ENCODE results near the gene RHEBL1. TPM values are rescaled to one million over a fixed set of nuclear protein-coding genes. Genes with fewer than 3 reads are reported as not detected.

The RHEBL1 gene
- total RNA-seq, 1 experiment from 2014 or later = 9.0 TPM

DNA sequence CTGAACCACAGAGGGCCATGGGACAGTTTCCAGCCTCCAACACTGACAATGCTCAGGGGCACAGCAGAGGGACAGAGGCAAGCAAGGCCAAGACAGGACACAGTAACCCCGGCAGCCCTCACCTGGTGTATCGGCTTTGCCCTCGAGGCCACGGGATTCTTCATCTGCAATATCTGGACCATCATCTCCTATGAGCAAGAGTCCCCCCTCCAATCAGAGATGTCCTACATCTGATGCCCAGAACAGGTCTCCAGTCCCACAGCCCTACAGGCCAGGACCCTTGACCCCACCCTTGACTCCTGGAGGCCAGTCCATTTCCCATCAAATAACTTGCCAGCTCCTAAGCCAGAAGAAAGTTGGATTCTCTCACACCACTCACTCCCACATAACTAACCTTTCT is 26.5 kb downstream of the RHEBL1 start:
- Mint-ChIP-seq H3K4me1 (no peaks in the 10 kb centered on the region), H3K4me3 (no peak overlapping the region), H3K27me3 (ENCODE audit: low read depth) (no peaks in the 10 kb centered on the region), H3K27ac (no peak overlapping the region), H3K9me3 (no peaks in the 10 kb centered on the region), H3K36me3 (peaks cover 77% of the 10 kb centered on the region)
- no peak for TF ChIP-seq FOXP1 (CRISPR knock-in tag; IDR thresholded peaks at IDR 0.05; ENCODE audit: borderline replicate concordance)
- no peak for TF ChIP-seq RELA (CRISPR knock-in tag; IDR thresholded peaks at IDR 0.05; ENCODE audit: borderline replicate concordance)
- TF ChIP-seq EMX1 (CRISPR knock-in tag; IDR thresholded peaks at IDR 0.05) = no peak
- TF ChIP-seq CBFB (CRISPR knock-in tag; IDR thresholded peaks at IDR 0.05; ENCODE audit: low read depth) = no peak
- TF ChIP-seq, protein P1, sequence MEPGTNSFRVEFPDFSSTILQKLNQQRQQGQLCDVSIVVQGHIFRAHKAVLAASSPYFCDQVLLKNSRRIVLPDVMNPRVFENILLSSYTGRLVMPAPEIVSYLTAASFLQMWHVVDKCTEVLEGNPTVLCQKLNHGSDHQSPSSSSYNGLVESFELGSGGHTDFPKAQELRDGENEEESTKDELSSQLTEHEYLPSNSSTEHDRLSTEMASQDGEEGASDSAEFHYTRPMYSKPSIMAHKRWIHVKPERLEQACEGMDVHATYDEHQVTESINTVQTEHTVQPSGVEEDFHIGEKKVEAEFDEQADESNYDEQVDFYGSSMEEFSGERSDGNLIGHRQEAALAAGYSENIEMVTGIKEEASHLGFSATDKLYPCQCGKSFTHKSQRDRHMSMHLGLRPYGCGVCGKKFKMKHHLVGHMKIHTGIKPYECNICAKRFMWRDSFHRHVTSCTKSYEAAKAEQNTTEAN (CRISPR knock-in tag; IDR thresholded peaks at IDR 0.05) = no peak
- TF ChIP-seq, protein P2, sequence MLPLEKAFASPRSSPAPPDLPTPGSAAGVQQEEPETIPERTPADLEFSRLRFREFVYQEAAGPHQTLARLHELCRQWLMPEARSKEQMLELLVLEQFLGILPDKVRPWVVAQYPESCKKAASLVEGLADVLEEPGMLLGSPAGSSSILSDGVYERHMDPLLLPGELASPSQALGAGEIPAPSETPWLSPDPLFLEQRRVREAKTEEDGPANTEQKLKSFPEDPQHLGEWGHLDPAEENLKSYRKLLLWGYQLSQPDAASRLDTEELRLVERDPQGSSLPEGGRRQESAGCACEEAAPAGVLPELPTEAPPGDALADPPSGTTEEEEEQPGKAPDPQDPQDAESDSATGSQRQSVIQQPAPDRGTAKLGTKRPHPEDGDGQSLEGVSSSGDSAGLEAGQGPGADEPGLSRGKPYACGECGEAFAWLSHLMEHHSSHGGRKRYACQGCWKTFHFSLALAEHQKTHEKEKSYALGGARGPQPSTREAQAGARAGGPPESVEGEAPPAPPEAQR (CRISPR knock-in tag; IDR thresholded peaks at IDR 0.05) = no peak
- TF ChIP-seq GTF2I (CRISPR knock-in tag; conservative IDR thresholded peaks at IDR 0.05) = no peak
- TF ChIP-seq, protein P3, sequence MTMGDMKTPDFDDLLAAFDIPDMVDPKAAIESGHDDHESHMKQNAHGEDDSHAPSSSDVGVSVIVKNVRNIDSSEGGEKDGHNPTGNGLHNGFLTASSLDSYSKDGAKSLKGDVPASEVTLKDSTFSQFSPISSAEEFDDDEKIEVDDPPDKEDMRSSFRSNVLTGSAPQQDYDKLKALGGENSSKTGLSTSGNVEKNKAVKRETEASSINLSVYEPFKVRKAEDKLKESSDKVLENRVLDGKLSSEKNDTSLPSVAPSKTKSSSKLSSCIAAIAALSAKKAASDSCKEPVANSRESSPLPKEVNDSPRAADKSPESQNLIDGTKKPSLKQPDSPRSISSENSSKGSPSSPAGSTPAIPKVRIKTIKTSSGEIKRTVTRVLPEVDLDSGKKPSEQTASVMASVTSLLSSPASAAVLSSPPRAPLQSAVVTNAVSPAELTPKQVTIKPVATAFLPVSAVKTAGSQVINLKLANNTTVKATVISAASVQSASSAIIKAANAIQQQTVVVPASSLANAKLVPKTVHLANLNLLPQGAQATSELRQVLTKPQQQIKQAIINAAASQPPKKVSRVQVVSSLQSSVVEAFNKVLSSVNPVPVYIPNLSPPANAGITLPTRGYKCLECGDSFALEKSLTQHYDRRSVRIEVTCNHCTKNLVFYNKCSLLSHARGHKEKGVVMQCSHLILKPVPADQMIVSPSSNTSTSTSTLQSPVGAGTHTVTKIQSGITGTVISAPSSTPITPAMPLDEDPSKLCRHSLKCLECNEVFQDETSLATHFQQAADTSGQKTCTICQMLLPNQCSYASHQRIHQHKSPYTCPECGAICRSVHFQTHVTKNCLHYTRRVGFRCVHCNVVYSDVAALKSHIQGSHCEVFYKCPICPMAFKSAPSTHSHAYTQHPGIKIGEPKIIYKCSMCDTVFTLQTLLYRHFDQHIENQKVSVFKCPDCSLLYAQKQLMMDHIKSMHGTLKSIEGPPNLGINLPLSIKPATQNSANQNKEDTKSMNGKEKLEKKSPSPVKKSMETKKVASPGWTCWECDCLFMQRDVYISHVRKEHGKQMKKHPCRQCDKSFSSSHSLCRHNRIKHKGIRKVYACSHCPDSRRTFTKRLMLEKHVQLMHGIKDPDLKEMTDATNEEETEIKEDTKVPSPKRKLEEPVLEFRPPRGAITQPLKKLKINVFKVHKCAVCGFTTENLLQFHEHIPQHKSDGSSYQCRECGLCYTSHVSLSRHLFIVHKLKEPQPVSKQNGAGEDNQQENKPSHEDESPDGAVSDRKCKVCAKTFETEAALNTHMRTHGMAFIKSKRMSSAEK (CRISPR knock-in tag; IDR thresholded peaks at IDR 0.05; ENCODE audit: borderline replicate concordance) = no peak
- POLR2A ChIA-PET = interaction anchor here (1.2 to 1.6 kb wide), 3 partner anchors 10 to 13 kb away, joined by 3 read pairs; no protein-coding TSS in a partner anchor
- no peak for ATAC-seq
- CTCF ChIA-PET = interaction anchor here (0.6 to 2.6 kb wide), 28 partner anchors 9 to 189 kb away, joined by 3 to 37 read pairs (median 4); partner anchors contain the start of genes DDN, KMT2D, PRKAG1 and RND1
- no peak for DNase-seq (ENCODE audit: low spot score)

- Mint-ChIP-seq H3K4me3 (no peak overlapping the region), H3K4me1 (no peaks in the 10 kb centered on the region), H3K27ac (no peak overlapping the region), H3K27me3 (ENCODE audit: low read depth) (no peaks in the 10 kb centered on the region), H3K36me3 (peaks cover 74% of the 10 kb centered on the region), H3K9me3 (no peaks in the 10 kb centered on the region)
- TF ChIP-seq, protein P4, sequence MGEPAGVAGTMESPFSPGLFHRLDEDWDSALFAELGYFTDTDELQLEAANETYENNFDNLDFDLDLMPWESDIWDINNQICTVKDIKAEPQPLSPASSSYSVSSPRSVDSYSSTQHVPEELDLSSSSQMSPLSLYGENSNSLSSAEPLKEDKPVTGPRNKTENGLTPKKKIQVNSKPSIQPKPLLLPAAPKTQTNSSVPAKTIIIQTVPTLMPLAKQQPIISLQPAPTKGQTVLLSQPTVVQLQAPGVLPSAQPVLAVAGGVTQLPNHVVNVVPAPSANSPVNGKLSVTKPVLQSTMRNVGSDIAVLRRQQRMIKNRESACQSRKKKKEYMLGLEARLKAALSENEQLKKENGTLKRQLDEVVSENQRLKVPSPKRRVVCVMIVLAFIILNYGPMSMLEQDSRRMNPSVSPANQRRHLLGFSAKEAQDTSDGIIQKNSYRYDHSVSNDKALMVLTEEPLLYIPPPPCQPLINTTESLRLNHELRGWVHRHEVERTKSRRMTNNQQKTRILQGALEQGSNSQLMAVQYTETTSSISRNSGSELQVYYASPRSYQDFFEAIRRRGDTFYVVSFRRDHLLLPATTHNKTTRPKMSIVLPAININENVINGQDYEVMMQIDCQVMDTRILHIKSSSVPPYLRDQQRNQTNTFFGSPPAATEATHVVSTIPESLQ (CRISPR knock-in tag; IDR thresholded peaks at IDR 0.05) = no peak
- TF ChIP-seq, protein P5, sequence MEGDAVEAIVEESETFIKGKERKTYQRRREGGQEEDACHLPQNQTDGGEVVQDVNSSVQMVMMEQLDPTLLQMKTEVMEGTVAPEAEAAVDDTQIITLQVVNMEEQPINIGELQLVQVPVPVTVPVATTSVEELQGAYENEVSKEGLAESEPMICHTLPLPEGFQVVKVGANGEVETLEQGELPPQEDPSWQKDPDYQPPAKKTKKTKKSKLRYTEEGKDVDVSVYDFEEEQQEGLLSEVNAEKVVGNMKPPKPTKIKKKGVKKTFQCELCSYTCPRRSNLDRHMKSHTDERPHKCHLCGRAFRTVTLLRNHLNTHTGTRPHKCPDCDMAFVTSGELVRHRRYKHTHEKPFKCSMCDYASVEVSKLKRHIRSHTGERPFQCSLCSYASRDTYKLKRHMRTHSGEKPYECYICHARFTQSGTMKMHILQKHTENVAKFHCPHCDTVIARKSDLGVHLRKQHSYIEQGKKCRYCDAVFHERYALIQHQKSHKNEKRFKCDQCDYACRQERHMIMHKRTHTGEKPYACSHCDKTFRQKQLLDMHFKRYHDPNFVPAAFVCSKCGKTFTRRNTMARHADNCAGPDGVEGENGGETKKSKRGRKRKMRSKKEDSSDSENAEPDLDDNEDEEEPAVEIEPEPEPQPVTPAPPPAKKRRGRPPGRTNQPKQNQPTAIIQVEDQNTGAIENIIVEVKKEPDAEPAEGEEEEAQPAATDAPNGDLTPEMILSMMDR (IDR thresholded peaks at IDR 0.05) = no peak
- DNase-seq (ENCODE audit: low spot score) (no peak), ATAC-seq (no peak)
- ChIA-PET POLR2A (interaction anchor here (1.6 kb wide), 1 partner anchor 12 kb away, joined by 3 read pairs; no protein-coding TSS in a partner anchor), CTCF (interaction anchor here (0.9 to 1.4 kb wide), 2 partner anchors 22 kb away, joined by 3 to 4 read pairs; no protein-coding TSS in a partner anchor)
Measured at GRCh38 chr12:49041881-49042484, 27.8 kb downstream of the RHEBL1 start.
